Measurements from ENCODE around the gene CDHR5. TPM values are rescaled to one million over a fixed set of nuclear protein-coding genes. Genes with fewer than 3 reads are reported as not detected.

CDHR5 gene
- total and polyA plus RNA-seq, 8 donors, result 0.46 to 0.77 (median 0.69) TPM; not detected in 2

DNA sequence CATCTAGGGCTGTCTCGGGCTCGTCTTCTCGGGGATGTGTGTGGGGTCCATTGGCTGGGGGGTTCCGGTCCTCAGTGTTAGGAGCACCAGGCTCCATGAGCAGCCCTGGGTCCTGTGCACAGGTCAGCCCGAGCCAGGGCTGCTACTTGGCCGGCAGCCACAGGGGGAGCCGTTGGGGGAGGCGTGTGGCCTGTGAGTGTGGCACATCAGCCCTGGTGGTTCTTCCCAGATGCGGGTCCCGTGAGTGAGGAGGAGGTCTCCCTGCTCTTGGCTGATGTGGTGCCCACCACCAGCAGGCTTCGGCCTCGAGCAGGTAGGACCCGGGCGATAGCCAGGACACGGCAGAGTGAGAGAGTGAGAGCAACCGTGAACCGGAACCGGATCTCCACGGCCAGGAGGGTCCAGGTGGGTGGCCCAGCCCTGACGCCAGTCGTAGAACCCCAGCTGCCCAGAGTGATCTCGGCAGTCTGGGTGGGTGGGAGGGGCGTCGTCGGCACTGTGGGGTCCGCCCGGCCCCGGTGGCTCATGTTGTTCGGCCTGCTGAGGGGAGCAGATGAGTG, 27.5 kb downstream of the CDHR5 start:
- no peak for DNase-seq
- H3K27me3 ChIP-seq, result no peaks in the 10 kb centered on the region

GRCh38 chr11:596374-596773, 28.4 kb downstream of the CDHR5 start:
- H3K27me3 ChIP-seq, result no peaks in the 10 kb centered on the region
- TF ChIP-seq CTCF (IDR thresholded peaks at IDR 0.05), result no peak
- H3K4me3 ChIP-seq, result no peak overlapping the region
- no peak overlapping the region for H3K27ac ChIP-seq
- ATAC-seq (no peak), DNase-seq (no peak)
- H3K36me3 ChIP-seq, result peaks cover 3 to 100% of the 10 kb centered on the region in 2 donors
- no peaks in the 10 kb centered on the region for H3K9me3 ChIP-seq
- no peaks in the 10 kb centered on the region for H3K4me1 ChIP-seq
- intact Hi-C loops (cut with DNase I), result no loop called here

More for the DNA sequence above, 27.5 kb downstream of the CDHR5 start:
- Histone ChIP-seq H3K4me3 (no peak overlapping the region), H3K27ac (no peak overlapping the region), H3K9me3 (no peaks in the 10 kb centered on the region), H3K4me1 (no peaks in the 10 kb centered on the region), H3K36me3 (peaks cover 3 to 100% of the 10 kb centered on the region in 2 donors)
- TF ChIP-seq CTCF (IDR thresholded peaks at IDR 0.05), result no peak
- intact Hi-C loops (cut with DNase I), result no loop called here
- no peak for ATAC-seq

DNA sequence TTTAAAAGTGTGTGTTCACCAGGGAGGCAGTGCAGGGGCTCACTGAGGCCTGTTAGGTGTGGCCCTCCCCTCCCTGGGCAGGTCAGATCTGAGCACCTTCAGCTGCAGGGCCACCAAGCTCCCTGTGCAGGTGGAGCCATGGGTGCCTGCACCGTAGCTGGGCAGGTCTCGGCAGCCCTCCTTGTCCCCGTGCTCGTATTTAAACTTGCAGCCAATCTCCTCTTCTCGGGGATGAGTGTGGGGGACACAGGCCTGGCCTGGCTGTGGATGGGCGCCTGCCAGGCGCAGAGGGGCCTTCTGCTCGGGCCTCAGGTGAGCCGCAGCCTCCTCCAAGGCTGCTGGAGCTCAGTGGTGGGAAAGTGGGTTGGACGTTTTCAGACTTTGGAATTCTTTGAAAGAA, 29.4 kb downstream of the CDHR5 start:
- peaks cover 3 to 100% of the 10 kb centered on the region in 2 donors for H3K36me3 ChIP-seq

DNA sequence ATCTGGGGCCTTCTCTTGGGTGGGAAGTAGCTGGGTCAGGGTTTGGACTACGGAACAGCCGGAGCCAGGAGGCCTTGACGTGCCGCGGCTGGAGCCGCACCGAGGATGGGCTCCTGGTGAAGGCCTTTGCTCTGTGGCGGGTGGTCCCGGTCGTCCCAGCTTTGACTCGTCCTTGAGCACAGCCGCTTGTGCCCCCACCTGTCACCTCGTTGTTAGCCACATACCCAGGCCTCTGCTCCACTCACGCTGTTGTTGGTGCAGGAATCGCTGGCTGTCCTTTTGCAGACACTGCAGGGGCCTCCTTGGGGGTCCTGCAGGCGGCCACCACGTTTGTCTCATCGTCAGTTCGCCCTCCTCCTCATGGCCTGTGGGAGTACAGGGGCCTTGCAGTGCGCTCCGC, 31.4 kb downstream of the CDHR5 start:
- ATAC-seq (no peak), DNase-seq (no peak)
- H3K9me3 ChIP-seq, result no peaks in the 10 kb centered on the region
- H3K36me3 ChIP-seq, result peaks cover 3 to 100% of the 10 kb centered on the region in 2 donors
- TF ChIP-seq CTCF (IDR thresholded peaks at IDR 0.05), result no peak
- H3K4me1 ChIP-seq, result peaks cover 0 to 8% of the 10 kb centered on the region in 2 donors
- intact Hi-C loops (cut with DNase I), result no loop called here
- no peak overlapping the region for H3K27ac ChIP-seq
- H3K27me3 ChIP-seq, result no peaks in the 10 kb centered on the region
- no peak overlapping the region for H3K4me3 ChIP-seq

More for the DNA sequence above, 29.4 kb downstream of the CDHR5 start:
- Histone ChIP-seq H3K27ac (no peak overlapping the region), H3K4me3 (no peak overlapping the region), H3K27me3 (no peaks in the 10 kb centered on the region), H3K4me1 (no peaks in the 10 kb centered on the region), H3K9me3 (no peaks in the 10 kb centered on the region)
- no peak for TF ChIP-seq CTCF (IDR thresholded peaks at IDR 0.05)
- DNase-seq, result no peak
- ATAC-seq, result no peak
- intact Hi-C loops (cut with DNase I), result no loop called here

DNA sequence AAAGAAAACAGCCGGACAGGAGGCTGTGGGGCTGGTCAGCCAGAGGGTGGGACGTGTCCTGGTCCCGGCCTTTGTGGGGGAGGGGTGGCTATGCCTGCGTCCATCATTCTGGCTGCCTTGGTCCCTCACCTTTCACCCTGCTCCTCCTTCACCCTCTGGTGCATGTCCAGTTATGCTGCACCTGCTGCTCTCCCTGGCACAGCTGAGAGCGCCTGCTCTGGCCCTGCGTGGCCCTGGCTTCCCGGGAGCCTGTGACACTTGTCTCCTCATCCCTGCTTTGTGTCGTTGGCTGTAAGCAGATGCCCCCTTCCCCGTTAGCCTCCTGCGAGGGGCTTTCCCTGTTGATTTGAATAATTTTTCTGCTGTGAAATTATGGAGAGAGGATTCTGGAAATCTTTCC, 31.8 kb downstream of the CDHR5 start:
- Histone ChIP-seq H3K9me3 (no peaks in the 10 kb centered on the region), H3K4me3 (no peak overlapping the region), H3K27ac (no peak overlapping the region), H3K36me3 (peaks cover 3 to 100% of the 10 kb centered on the region in 2 donors), H3K27me3 (no peaks in the 10 kb centered on the region), H3K4me1 (peaks cover 0 to 12% of the 10 kb centered on the region in 2 donors)
- DNase-seq, result no peak
- TF ChIP-seq CTCF (IDR thresholded peaks at IDR 0.05), result no peak
- no peak for ATAC-seq
- intact Hi-C loops (cut with DNase I), result no loop called here
